ENCODE results near the gene ATXN1L. TPM values are rescaled to one million over a fixed set of nuclear protein-coding genes. Genes with fewer than 3 reads are reported as not detected.
"Not testable (repeated sequence)": the region's sequence is repeated elsewhere in the genome, so short reads cannot be mapped to it uniquely, and the experiment has no call there.

ATXN1L gene
- total RNA-seq, 6 donors from 2014 or later, result 22.0 to 31.2 (median 29.1) TPM

DNA sequence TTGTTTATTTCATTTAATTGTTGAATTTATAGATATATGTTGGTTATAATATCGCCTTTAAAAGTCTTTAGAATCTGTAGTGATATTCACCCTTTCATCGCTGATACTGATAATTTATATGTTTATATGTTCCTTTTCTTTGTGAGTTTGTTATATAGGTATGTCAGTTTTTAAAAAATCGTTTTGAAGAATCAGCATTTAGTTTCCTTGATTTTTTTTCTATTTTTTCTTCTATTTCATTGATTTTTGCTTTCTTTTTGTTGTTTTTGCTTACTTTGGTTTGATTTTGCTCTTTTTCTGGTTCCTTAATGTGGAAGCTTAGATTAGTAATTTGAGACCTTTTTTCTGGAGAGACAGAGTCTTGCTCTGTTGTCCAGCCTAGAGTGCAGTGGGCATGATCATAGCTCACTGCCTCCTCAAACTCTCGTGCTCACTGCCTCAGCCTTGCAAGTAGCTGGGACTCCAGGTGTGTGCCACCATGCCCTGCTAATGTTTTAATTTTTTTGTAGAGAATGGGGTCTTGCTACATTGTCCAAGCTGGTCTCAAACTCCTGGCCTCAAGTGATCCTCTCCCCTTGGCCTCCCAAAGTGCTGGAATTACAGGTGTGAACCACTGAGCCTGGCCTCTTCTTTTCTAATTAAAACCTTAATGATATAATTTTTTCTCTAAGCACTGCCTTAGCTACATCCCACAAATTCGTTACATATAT lies 57.0 kb downstream of the ATXN1L start:
- Histone ChIP-seq H3K27me3 (no peaks in the 10 kb centered on the region), H3K4me3 (no peak overlapping the region), H3K36me3 (no peaks in the 10 kb centered on the region), H3K9me3 (no peaks in the 10 kb centered on the region), H3K27ac (no peak overlapping the region), H3K4me1 (peaks cover 24 to 62% (median 47%) of the 10 kb centered on the region in 4 donors)
- ATAC-seq (ENCODE audit: low FRiP score in 2 of 2), result no peak
- TF ChIP-seq EP300 (IDR thresholded peaks at IDR 0.05), result no peak
- TF ChIP-seq POLR2A (IDR thresholded peaks at IDR 0.05), result no peak
- TF ChIP-seq, protein P1, sequence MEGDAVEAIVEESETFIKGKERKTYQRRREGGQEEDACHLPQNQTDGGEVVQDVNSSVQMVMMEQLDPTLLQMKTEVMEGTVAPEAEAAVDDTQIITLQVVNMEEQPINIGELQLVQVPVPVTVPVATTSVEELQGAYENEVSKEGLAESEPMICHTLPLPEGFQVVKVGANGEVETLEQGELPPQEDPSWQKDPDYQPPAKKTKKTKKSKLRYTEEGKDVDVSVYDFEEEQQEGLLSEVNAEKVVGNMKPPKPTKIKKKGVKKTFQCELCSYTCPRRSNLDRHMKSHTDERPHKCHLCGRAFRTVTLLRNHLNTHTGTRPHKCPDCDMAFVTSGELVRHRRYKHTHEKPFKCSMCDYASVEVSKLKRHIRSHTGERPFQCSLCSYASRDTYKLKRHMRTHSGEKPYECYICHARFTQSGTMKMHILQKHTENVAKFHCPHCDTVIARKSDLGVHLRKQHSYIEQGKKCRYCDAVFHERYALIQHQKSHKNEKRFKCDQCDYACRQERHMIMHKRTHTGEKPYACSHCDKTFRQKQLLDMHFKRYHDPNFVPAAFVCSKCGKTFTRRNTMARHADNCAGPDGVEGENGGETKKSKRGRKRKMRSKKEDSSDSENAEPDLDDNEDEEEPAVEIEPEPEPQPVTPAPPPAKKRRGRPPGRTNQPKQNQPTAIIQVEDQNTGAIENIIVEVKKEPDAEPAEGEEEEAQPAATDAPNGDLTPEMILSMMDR (IDR thresholded peaks at IDR 0.05), result no peak
- no peak for TF ChIP-seq POLR2AphosphoS5 (IDR thresholded peaks at IDR 0.05)
- 90% methylated on average over 5 of the region's 5 CpGs for WGBS, 2 donors
- no peak for DNase-seq

DNA sequence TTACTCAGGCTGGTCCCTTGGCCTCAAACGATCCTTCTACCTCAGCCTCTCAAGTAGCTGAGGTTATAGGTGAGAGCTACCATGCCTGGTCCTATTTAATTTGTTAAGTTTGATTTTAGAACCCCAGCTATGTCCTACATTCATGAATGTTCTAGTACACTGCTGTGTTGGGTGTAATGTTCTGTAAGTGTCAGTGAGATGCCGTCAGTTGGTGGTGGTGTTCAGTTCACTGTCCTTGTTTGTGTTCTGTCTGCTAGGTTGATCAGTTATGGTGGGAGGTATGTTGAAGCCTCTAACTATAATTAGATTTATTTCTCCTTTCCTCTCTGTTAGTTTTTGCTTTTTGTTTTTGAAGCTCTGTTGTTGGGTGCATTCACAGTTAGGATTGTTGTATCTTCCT lies 57.8 kb downstream of the ATXN1L start:
- Histone ChIP-seq H3K27me3 (no peaks in the 10 kb centered on the region), H3K9me3 (no peaks in the 10 kb centered on the region), H3K27ac (no peak overlapping the region), H3K36me3 (no peaks in the 10 kb centered on the region), H3K4me1 (peaks cover 16 to 57% (median 42%) of the 10 kb centered on the region in 4 donors), H3K4me3 (no peak overlapping the region)
- WGBS, 2 donors, result 79 to 89% methylated on average over 2 of the region's 2 CpGs
- DNase-seq (no peak), ATAC-seq (ENCODE audit: low FRiP score in 2 of 2) (peak in 1 of 2 donors; percentile 34)
- TF ChIP-seq, protein P1 (IDR thresholded peaks at IDR 0.05), result no peak
- no peak for TF ChIP-seq EP300 (IDR thresholded peaks at IDR 0.05)
- TF ChIP-seq POLR2AphosphoS5 (IDR thresholded peaks at IDR 0.05), result no peak
- TF ChIP-seq POLR2A (IDR thresholded peaks at IDR 0.05), result no peak

DNA sequence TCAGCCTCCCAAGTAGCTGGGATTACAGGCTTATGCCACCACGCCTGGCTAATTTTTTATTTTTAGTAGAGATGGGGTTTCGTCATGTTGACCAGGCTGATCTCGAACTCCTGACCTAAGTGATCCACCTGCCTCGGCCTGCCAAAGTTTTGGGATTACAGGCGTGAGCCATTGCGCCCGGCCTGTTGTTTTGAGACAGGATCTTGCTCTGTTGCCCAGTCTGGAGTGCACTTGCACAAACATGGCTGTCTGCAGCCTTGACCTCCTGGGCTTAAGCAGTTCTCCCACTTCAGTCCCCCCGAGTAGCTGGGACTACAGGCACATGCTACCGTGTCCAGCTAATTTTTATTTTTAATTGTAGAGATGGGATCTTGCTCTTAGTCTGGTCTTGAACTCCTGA lies 58.5 kb downstream of the ATXN1L start:
- Histone ChIP-seq H3K4me1 (peaks cover 12 to 51% (median 39%) of the 10 kb centered on the region in 4 donors), H3K9me3 (no peaks in the 10 kb centered on the region), H3K27me3 (no peaks in the 10 kb centered on the region), H3K27ac (no peak overlapping the region), H3K36me3 (peaks cover 0 to 4% (median 0%) of the 10 kb centered on the region in 4 donors), H3K4me3 (no peak overlapping the region)
- no peak for ATAC-seq (ENCODE audit: low FRiP score in 2 of 2)
- 85 to 93% methylated on average over 9 of the region's 9 CpGs for WGBS, 2 donors
- TF ChIP-seq, protein P1 (IDR thresholded peaks at IDR 0.05), result no peak
- TF ChIP-seq POLR2AphosphoS5 (IDR thresholded peaks at IDR 0.05) (no peak), EP300 (IDR thresholded peaks at IDR 0.05) (no peak), POLR2A (IDR thresholded peaks at IDR 0.05) (no peak)
- no peak for DNase-seq

DNA sequence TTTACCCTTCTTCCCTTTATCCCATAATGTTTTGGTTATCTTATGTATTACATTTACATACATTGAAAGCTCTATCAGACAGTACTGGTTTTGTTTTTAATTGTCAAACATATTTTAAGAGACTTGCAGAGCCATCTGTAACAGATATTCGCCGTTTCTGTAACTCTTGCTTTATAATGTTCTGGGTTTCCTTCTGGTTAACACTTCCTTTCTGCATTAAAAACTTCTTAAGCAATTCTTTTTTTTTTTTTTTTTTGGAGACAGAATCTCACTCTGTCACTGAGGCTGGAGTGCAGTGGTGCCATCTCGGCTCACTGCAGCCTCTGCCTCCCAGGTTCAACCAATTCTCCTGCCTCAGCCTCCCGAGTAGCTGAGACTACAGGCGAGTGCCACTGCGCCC lies 60.0 kb downstream of the ATXN1L start:
- not testable (repeated sequence) for H3K27me3 ChIP-seq; H3K9me3 ChIP-seq; H3K27ac ChIP-seq; DNase-seq; H3K4me3 ChIP-seq; ATAC-seq (ENCODE audit: low FRiP score in 2 of 2); H3K36me3 ChIP-seq
- peaks cover 4 to 52% (median 27%) of the 10 kb centered on the region in 4 donors for H3K4me1 ChIP-seq
- WGBS, 2 donors, result 60 to 67% methylated on average over 6 of the region's 6 CpGs

Other genes with a start within 250 kb of the ATXN1L start
- gene MARVELD3, start 219.8 kb upstream of the ATXN1L start, total RNA-seq, result 10 to 100 TPM in 4 of 6 donors, 1 to 10 TPM in 2; 5.5 to 24.1 (median 13.6) TPM
- gene PHLPP2, start 121.3 kb upstream of the ATXN1L start, total RNA-seq, result 10 to 100 TPM in 2 of 6 donors, 1 to 10 TPM in 4; 4.2 to 12.6 (median 8.4) TPM
- 100 to 1,000 TPM in 2 of 6 donors, 10 to 100 TPM in 4; 63.7 to 145 (median 88.6) TPM for gene AP1G1, start 37.1 kb upstream of the ATXN1L start, total RNA-seq
- gene ZNF821, start 38.2 kb downstream of the ATXN1L start, total RNA-seq, result 10 to 100 TPM in 2 of 6 donors, 1 to 10 TPM in 4; 5.9 to 32.5 (median 7.4) TPM
- 100 to 1,000 TPM; 164 to 224 (median 176) TPM for gene IST1, start 49.6 kb downstream of the ATXN1L start, total RNA-seq
- gene PKD1L3, start 154.4 kb downstream of the ATXN1L start, total RNA-seq, result under 1 TPM in 5 of 6 donors, not detected in 1; under 0.01 to 0.59 (median 0.17) TPM
- 10 to 100 TPM in 2 of 6 donors, 1 to 10 TPM in 4; 5.8 to 13.2 (median 7.8) TPM for gene DHODH, start 162.8 kb downstream of the ATXN1L start, total RNA-seq
- 100 to 1,000 TPM in 1 of 6 donors, 10 to 100 TPM in 5; 13.7 to 132 (median 40.0) TPM for gene HP, start 208.5 kb downstream of the ATXN1L start, total RNA-seq
- gene HPR, start 217.2 kb downstream of the ATXN1L start, total RNA-seq, result 1 to 10 TPM in 2 of 6 donors, under 1 TPM in 1, not detected in 3; 0.76 to 2.2 (median 1.4) TPM
- 10 to 100 TPM in 2 of 6 donors, 1 to 10 TPM in 4; 5.7 to 13.4 (median 9.6) TPM for gene TXNL4B, start 247.6 kb downstream of the ATXN1L start, total RNA-seq
- gene DHX38, start 247.9 kb downstream of the ATXN1L start, total RNA-seq, result 100 to 1,000 TPM in 1 of 6 donors, 10 to 100 TPM in 5; 45.9 to 211 (median 76.8) TPM

Measured in upper lobe of left lung (tissue), 6 donors.